ENCODE results near the gene TRPV3. TPM values are rescaled to one million over a fixed set of nuclear protein-coding genes. Genes with fewer than 3 reads are reported as not detected.

TRPV3 gene
- total and polyA plus RNA-seq, 2 donors (not counting 3 experiments of a cell fraction or from before 2014, with no cell fraction given): 0.01 TPM; not detected in 1

- CTCF ChIA-PET: no interaction called here
Observed at GRCh38 chr17:3545151-3545550, 12.5 kb downstream of the TRPV3 start.

More at GRCh38 chr17:3545151-3545550, 12.5 kb downstream of the TRPV3 start:
- dilution Hi-C loops (cut with MboI; ENCODE audit: extremely low pct_ligation_motif_present, low sequenced_read_pairs) (no loop called here), intact Hi-C loops (cut with micrococcal nuclease) (no loop called here)
- no peak overlapping the region for H2AFZ ChIP-seq (ENCODE audit: low read depth, low read length)
- no peaks in the 10 kb centered on the region for H3K79me2 ChIP-seq (ENCODE audit: control insufficient read depth, insufficient read depth, low read length)
- no peaks in the 10 kb centered on the region for H3K9me1 ChIP-seq (replicated peaks; ENCODE audit: control insufficient read depth, extremely low read depth, insufficient read depth, low read length)
- H3K27me3 ChIP-seq (ENCODE audit: control insufficient read depth in 2 of 2, insufficient read depth in 2 of 2, low read length in 2 of 2): no peaks in the 10 kb centered on the region
- no peak for DNase-seq (ENCODE audit: low read depth, low spot score)
- H3K27ac ChIP-seq (ENCODE audit: insufficient read depth, low read depth, low read length): no peak overlapping the region
- TF ChIP-seq FOS (IDR thresholded peaks at IDR 0.05; ENCODE audit: borderline replicate concordance, insufficient read depth, low read length): no peak
- TF ChIP-seq POLR2A (IDR thresholded peaks at IDR 0.05; ENCODE audit: low read depth, low read length): no peak
- TF ChIP-seq POLR2AphosphoS5 (IDR thresholded peaks at IDR 0.05; ENCODE audit: insufficient read depth, low read depth, low read length): no peak
- no peak for TF ChIP-seq CTCF (IDR thresholded peaks at IDR 0.05; ENCODE audit: extremely low read depth in 1 of 2, insufficient read depth in 1 of 2, low read depth in 1 of 2, low read length in 2 of 2)
- TF ChIP-seq MAX (IDR thresholded peaks at IDR 0.05; ENCODE audit: insufficient read depth, insufficient read length): no peak
- TF ChIP-seq GATA2 (IDR thresholded peaks at IDR 0.05; ENCODE audit: insufficient read depth, insufficient read length, low read depth, low read length): no peak
- TF ChIP-seq MYC (IDR thresholded peaks at IDR 0.05; ENCODE audit: low read depth, low read length): no peak
- no peak for TF ChIP-seq EZH2 (IDR thresholded peaks at IDR 0.05; ENCODE audit: borderline replicate concordance, low read depth, low read length, severe bottlenecking)
- no peak for TF ChIP-seq JUN (IDR thresholded peaks at IDR 0.05; ENCODE audit: borderline replicate concordance, insufficient read depth, insufficient read length, low read depth)
- H3K9ac ChIP-seq (replicated peaks; ENCODE audit: extremely low read depth, insufficient read depth, low read length): no peak overlapping the region
- no peaks in the 10 kb centered on the region for H4K20me1 ChIP-seq (replicated peaks; ENCODE audit: control insufficient read depth, extremely low read depth, insufficient read depth, low read length)
- no peak overlapping the region for H3K4me2 ChIP-seq (ENCODE audit: insufficient read depth, low read length)
- BruUV-seq (replicated peaks): no TSS peak
- FAIRE-seq: no peak
- POLR2A ChIA-PET: no interaction called here
- no peaks in the 10 kb centered on the region for H3K9me3 ChIP-seq (replicated peaks; ENCODE audit: control insufficient read depth, insufficient read depth, low read length)
- no peak overlapping the region for H3K4me3 ChIP-seq (replicated peaks in 1 of 3; ENCODE audit: insufficient read depth in 1 of 3, low read depth in 1 of 3, low read length in 3 of 3)
- H3K36me3 ChIP-seq (ENCODE audit: control insufficient read depth in 2 of 2, extremely low read depth in 1 of 2, insufficient read depth in 2 of 2, low read length in 2 of 2): no peaks in the 10 kb centered on the region
- no peaks in the 10 kb centered on the region for H3K4me1 ChIP-seq (ENCODE audit: control insufficient read depth, extremely low read depth, insufficient read depth, low read length)

Data from endothelial cell of umbilical vein (primary cell).